Neutrophil (primary cell): ENCODE data around the gene STK33.

ENCODE experiments used
- H3K27ac ChIP-seq: fragments of 200-600 bp; sonication (generic); 2 replicates; pipeline ENCODE4 v1.5.1; 2016; ENCODE audit warnings: mild to moderate bottlenecking, moderate library complexity
- H3K27me3 ChIP-seq: fragments of 200-600 bp; sonication (generic); 2 replicates; pipeline ENCODE4 v1.6.0; 2016; ENCODE audit warnings: mild to moderate bottlenecking
- H3K36me3 ChIP-seq: fragments of 200-600 bp; sonication (generic); 2 replicates; pipeline ENCODE4 v1.5.1; 2017
- H3K4me1 ChIP-seq, 2 experiments: fragments of 200-600 bp in 1 of 2; sonication (generic) in 1 of 2; 1 replicate in 1 of 2; 2 replicates in 1 of 2; pipeline versions ENCODE4 v1.5.1 to v1.6.1; 2013 to 2016; ENCODE audit warnings: low read depth in 1 of 2, low read length in 1 of 2, mild to moderate bottlenecking in 1 of 2, moderate library complexity in 1 of 2; ENCODE audit not compliant: control insufficient read depth in 1 of 2, insufficient read depth in 1 of 2
- H3K4me3 ChIP-seq, 2 experiments: fragments of 200-600 bp in 1 of 2; sonication (generic) in 1 of 2; 1 replicate in 1 of 2; 2 replicates in 1 of 2; pipeline ENCODE4 v1.5.1; 2013 to 2016; ENCODE audit warnings: low read depth in 1 of 2, low read length in 1 of 2, mild to moderate bottlenecking in 1 of 2, moderate library complexity in 1 of 2
- H3K9me3 ChIP-seq: fragments of 200-600 bp; sonication (generic); 2 replicates; pipeline ENCODE4 v1.5.1; 2016
- CTCF ChIP-seq: fragments of 200-600 bp; sonication (generic); IDR thresholded peaks from 2 replicates; pipeline ENCODE4 v1.5.1; 2016; ENCODE audit warnings: antibody characterized with exemption

STK33 gene

GRCh38 chr11:8638300-8638699, 44.3 kb upstream of the STK33 start:
- Histone ChIP-seq H3K27me3 (no peaks in the 10 kb centered on the region), H3K4me3 (no peak overlapping the region), H3K36me3 (peaks cover 45% of the 10 kb centered on the region), H3K27ac (no peak overlapping the region), H3K4me1 (peaks cover 0 to 5% of the 10 kb centered on the region in 2 experiments), H3K9me3 (no peaks in the 10 kb centered on the region)
- TF ChIP-seq CTCF, result no peak

- H3K36me3 ChIP-seq, result peaks cover 31% of the 10 kb centered on the region
- H3K4me1 ChIP-seq, result peaks cover 0 to 5% of the 10 kb centered on the region in 2 experiments
- H3K27ac ChIP-seq, result no peak overlapping the region
- no peaks in the 10 kb centered on the region for H3K27me3 ChIP-seq
- no peak for TF ChIP-seq CTCF
- no peaks in the 10 kb centered on the region for H3K9me3 ChIP-seq
- no peak overlapping the region for H3K4me3 ChIP-seq
These were observed 42.1 kb upstream of the STK33 start for GRCh38 chr11:8636127-8636526.

- Histone ChIP-seq H3K36me3 (peaks cover 14% of the 10 kb centered on the region), H3K9me3 (no peaks in the 10 kb centered on the region), H3K27ac (no peak overlapping the region), H3K4me3 (no peak overlapping the region), H3K27me3 (no peaks in the 10 kb centered on the region), H3K4me1 (peaks cover 0 to 5% of the 10 kb centered on the region in 2 experiments)
- TF ChIP-seq CTCF, result no peak
These were observed 40.5 kb upstream of the STK33 start for GRCh38 chr11:8634498-8634897.

- Histone ChIP-seq H3K36me3 (no peaks in the 10 kb centered on the region), H3K27me3 (no peaks in the 10 kb centered on the region)
These were observed 37.5 kb upstream of the STK33 start for GRCh38 chr11:8631395-8632118.

GRCh38 chr11:8624698-8625097, 30.7 kb upstream of the STK33 start:
- Histone ChIP-seq H3K4me1 (no peaks in the 10 kb centered on the region), H3K9me3 (no peaks in the 10 kb centered on the region), H3K27ac (no peak overlapping the region), H3K27me3 (no peaks in the 10 kb centered on the region), H3K4me3 (no peak overlapping the region), H3K36me3 (peaks cover 41% of the 10 kb centered on the region)
- no peak for TF ChIP-seq CTCF

More at GRCh38 chr11:8631395-8632118, 37.5 kb upstream of the STK33 start:
- TF ChIP-seq CTCF, result no peak
- H3K4me3 ChIP-seq, result no peak overlapping the region
- H3K27ac ChIP-seq, result no peak overlapping the region
- no peaks in the 10 kb centered on the region for H3K9me3 ChIP-seq
- H3K4me1 ChIP-seq, result peaks cover 0 to 5% of the 10 kb centered on the region in 2 experiments
